ENCODE measurements around the gene TOMM6.

DNA sequence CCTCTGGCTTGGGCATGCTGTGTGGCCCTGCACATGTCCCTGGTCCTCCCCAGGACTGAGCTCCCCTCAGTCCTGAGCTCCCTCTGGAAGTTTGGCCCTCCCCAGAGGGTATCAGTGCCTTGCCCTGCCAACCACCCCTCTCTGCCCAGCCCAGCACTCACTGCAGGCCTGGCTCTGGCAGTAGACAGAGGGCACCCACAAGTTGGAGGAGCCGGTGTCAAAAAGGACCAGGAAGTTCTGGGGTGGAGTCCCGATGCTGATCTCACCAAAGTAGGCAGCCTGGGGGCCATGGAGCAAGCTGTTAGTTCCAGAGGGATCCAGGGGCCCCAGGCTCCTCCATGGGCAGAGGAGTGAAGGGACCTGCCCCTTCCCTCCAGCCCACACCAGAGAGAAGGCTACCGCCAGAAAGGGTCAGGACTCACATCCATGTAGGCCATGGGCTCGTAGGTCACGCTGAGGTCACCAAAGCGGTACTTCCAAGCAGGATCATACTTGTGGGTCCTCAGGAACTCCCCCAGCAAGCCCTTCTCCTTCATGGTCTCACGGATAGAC is 43.2 kb upstream of the TOMM6 start:
- TF ChIP-seq, protein P1, sequence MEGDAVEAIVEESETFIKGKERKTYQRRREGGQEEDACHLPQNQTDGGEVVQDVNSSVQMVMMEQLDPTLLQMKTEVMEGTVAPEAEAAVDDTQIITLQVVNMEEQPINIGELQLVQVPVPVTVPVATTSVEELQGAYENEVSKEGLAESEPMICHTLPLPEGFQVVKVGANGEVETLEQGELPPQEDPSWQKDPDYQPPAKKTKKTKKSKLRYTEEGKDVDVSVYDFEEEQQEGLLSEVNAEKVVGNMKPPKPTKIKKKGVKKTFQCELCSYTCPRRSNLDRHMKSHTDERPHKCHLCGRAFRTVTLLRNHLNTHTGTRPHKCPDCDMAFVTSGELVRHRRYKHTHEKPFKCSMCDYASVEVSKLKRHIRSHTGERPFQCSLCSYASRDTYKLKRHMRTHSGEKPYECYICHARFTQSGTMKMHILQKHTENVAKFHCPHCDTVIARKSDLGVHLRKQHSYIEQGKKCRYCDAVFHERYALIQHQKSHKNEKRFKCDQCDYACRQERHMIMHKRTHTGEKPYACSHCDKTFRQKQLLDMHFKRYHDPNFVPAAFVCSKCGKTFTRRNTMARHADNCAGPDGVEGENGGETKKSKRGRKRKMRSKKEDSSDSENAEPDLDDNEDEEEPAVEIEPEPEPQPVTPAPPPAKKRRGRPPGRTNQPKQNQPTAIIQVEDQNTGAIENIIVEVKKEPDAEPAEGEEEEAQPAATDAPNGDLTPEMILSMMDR (conservative IDR thresholded peaks at IDR 0.05; ENCODE audit: low read depth, low read length): no peak
- TF ChIP-seq EZH2 (IDR thresholded peaks at IDR 0.05; ENCODE audit: borderline replicate concordance, low read depth, low read length, poor library complexity, severe bottlenecking): no peak

All from A673 (cell line).